ENCODE measurements around the gene STXBP5L.
"Not testable (repeated sequence)": the region's sequence is repeated elsewhere in the genome, so short reads cannot be mapped to it uniquely, and the experiment has no call there.

Gene STXBP5L

DNA sequence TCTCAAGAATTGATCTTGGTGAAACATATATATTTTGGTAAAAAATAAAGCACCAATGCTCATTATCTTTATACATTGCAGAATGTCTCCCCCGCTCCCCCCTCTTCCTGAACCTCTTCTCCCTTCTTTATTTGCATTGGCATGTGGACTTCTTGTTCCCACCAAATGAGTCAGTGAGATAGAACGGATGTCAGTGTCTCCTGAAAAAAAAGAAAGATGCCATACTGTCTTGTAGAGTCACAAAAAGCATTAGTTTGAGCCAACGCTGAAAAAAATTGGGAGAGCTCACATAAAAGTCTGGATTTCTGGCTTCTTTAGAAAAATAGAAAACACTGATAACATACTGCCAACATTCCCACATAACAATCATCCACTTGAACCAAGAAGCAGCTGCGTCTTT is 32.0 kb upstream of the STXBP5L start:
- H3K27ac ChIP-seq = no peak overlapping the region
- H3K27me3 ChIP-seq (ENCODE audit: insufficient read depth, low read depth) = no peaks in the 10 kb centered on the region
- H3K4me2 ChIP-seq = no peak overlapping the region
- no peaks in the 10 kb centered on the region for H3K79me2 ChIP-seq (ENCODE audit: insufficient read depth, low read depth)
- H3K4me3 ChIP-seq (IDR thresholded peaks at IDR 0.05; ENCODE audit: insufficient read depth, low read depth, low read length) = no peak overlapping the region
- H3K9ac ChIP-seq = no peak overlapping the region
- H3K36me3 ChIP-seq (ENCODE audit: insufficient read depth) = no peaks in the 10 kb centered on the region
- TF ChIP-seq, protein P1, sequence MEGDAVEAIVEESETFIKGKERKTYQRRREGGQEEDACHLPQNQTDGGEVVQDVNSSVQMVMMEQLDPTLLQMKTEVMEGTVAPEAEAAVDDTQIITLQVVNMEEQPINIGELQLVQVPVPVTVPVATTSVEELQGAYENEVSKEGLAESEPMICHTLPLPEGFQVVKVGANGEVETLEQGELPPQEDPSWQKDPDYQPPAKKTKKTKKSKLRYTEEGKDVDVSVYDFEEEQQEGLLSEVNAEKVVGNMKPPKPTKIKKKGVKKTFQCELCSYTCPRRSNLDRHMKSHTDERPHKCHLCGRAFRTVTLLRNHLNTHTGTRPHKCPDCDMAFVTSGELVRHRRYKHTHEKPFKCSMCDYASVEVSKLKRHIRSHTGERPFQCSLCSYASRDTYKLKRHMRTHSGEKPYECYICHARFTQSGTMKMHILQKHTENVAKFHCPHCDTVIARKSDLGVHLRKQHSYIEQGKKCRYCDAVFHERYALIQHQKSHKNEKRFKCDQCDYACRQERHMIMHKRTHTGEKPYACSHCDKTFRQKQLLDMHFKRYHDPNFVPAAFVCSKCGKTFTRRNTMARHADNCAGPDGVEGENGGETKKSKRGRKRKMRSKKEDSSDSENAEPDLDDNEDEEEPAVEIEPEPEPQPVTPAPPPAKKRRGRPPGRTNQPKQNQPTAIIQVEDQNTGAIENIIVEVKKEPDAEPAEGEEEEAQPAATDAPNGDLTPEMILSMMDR (conservative IDR thresholded peaks at IDR 0.05; ENCODE audit: low read depth, low read length) = no peak
- H3K4me1 ChIP-seq (ENCODE audit: low read depth, poor library complexity, severe bottlenecking) = no peaks in the 10 kb centered on the region
- H4K20me1 ChIP-seq (ENCODE audit: insufficient read depth) = no peaks in the 10 kb centered on the region
- H2AFZ ChIP-seq (ENCODE audit: low read depth) = no peak overlapping the region

DNA sequence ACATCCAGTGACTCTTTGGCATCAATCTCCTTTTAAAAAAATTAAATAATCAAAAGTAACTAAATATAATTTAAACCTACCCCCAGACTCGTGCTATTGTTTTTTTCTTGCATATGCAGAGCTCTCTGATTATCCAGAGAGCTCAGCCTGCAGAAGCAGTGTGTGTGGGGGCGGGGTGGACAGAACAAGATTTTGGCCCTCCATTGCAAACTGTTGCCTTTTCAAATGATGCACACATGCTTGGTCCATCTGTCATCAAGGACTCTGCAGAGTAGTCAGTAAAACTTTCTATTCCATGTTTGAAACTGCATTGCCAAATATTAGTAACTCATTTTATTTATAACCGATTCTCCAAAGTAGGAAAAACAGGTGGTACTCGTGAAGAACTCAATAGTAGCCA is 28.6 kb upstream of the STXBP5L start:
- no peak overlapping the region for H3K4me2 ChIP-seq
- H3K36me3 ChIP-seq (ENCODE audit: insufficient read depth) = no peaks in the 10 kb centered on the region
- H3K27ac ChIP-seq = no peak overlapping the region
- no peaks in the 10 kb centered on the region for H3K27me3 ChIP-seq (ENCODE audit: insufficient read depth, low read depth)
- H3K9ac ChIP-seq = no peak overlapping the region
- no peaks in the 10 kb centered on the region for H3K79me2 ChIP-seq (ENCODE audit: insufficient read depth, low read depth)
- H4K20me1 ChIP-seq (ENCODE audit: insufficient read depth) = no peaks in the 10 kb centered on the region
- TF ChIP-seq, protein P1 (conservative IDR thresholded peaks at IDR 0.05; ENCODE audit: low read depth, low read length) = no peak
- H2AFZ ChIP-seq (ENCODE audit: low read depth) = no peak overlapping the region
- H3K4me3 ChIP-seq (IDR thresholded peaks at IDR 0.05; ENCODE audit: insufficient read depth, low read depth, low read length) = no peak overlapping the region
- H3K4me1 ChIP-seq (ENCODE audit: low read depth, poor library complexity, severe bottlenecking) = no peaks in the 10 kb centered on the region

- no peaks in the 10 kb centered on the region for H4K20me1 ChIP-seq (ENCODE audit: insufficient read depth)
- H3K4me3 ChIP-seq (IDR thresholded peaks at IDR 0.05; ENCODE audit: insufficient read depth, low read depth, low read length) = no peak overlapping the region
- no peak overlapping the region for H3K27ac ChIP-seq
- H3K4me1 ChIP-seq (ENCODE audit: low read depth, poor library complexity, severe bottlenecking) = no peaks in the 10 kb centered on the region
- no peak overlapping the region for H3K9ac ChIP-seq
- TF ChIP-seq, protein P1 (conservative IDR thresholded peaks at IDR 0.05; ENCODE audit: low read depth, low read length) = no peak
- H3K27me3 ChIP-seq (ENCODE audit: insufficient read depth, low read depth) = no peaks in the 10 kb centered on the region
- no peaks in the 10 kb centered on the region for H3K79me2 ChIP-seq (ENCODE audit: insufficient read depth, low read depth)
- no peak overlapping the region for H2AFZ ChIP-seq (ENCODE audit: low read depth)
- H3K36me3 ChIP-seq (ENCODE audit: insufficient read depth) = no peaks in the 10 kb centered on the region
- no peak overlapping the region for H3K4me2 ChIP-seq
These were observed 15.1 kb upstream of the STXBP5L start for GRCh38 chr3:120892921-120893320.

DNA sequence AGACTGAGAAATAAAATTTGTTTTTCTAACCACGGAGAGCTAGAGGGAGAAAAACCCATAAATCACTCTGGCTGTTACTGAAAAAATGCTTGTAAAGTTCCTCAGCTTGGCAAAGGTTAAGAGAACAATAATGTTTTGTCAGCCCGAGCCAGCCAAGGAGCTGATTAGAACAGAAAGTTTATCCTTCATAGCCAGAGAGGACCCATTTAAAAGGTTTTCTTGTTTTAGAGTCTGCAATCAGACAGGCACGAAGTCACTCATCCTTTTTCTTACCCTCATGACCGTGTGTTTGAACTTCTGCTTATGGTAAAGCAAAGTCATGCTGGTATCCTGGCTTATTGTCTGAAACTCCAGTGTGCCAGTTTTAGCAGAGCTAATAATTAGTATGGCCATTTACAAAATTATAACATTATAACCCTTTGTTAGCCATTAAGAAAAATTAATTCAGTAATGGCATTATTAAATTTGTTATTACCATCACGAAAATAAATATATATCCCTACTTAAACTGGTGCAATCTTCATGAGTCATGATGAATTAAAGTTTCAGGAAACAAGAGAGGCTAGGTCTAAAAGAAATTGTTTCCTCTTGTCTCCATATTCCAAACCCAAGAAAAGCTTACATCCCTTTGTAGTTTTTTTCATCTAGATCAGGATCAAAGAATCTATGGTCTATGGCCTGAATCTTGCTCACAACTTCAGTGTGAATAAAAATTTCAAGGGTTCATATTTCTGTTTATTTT is 13.5 kb upstream of the STXBP5L start:
- TF ChIP-seq, protein P1 (conservative IDR thresholded peaks at IDR 0.05; ENCODE audit: low read depth, low read length) = no peak
- no peak overlapping the region for H3K27ac ChIP-seq

DNA sequence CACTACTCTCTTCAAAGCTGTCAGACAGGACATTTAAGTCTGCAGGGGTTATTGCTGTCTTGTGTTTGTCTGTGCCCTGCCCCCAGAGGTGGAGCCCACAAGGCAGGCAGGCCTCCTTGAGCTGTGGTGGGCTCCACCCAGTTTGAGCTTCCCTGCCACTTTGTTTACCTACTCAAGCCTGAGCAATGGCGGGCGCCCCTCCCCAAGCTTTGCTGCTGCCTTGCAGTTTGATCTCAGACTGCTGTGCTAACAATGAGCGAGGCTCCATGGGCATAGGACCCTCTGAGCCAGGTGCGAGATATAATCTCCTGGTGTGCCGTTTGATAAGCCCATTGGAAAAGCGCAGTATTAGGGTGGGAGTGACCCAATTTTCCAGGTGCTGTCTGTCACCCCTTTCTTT is 6.3 kb upstream of the STXBP5L start:
- H3K4me1 ChIP-seq (ENCODE audit: low read depth, poor library complexity, severe bottlenecking); H3K27ac ChIP-seq; H3K4me2 ChIP-seq; H4K20me1 ChIP-seq (ENCODE audit: insufficient read depth); H2AFZ ChIP-seq (ENCODE audit: low read depth); H3K79me2 ChIP-seq (ENCODE audit: insufficient read depth, low read depth); H3K36me3 ChIP-seq (ENCODE audit: insufficient read depth); H3K4me3 ChIP-seq (IDR thresholded peaks at IDR 0.05; ENCODE audit: insufficient read depth, low read depth, low read length); H3K27me3 ChIP-seq (ENCODE audit: insufficient read depth, low read depth); H3K9ac ChIP-seq: not testable (repeated sequence)

More for the DNA sequence above, 13.5 kb upstream of the STXBP5L start:
- Histone ChIP-seq H2AFZ (ENCODE audit: low read depth) (no peak overlapping the region), H3K4me1 (ENCODE audit: low read depth, poor library complexity, severe bottlenecking) (no peaks in the 10 kb centered on the region), H3K27me3 (ENCODE audit: insufficient read depth, low read depth) (no peaks in the 10 kb centered on the region), H3K4me2 (no peak overlapping the region), H4K20me1 (ENCODE audit: insufficient read depth) (no peaks in the 10 kb centered on the region), H3K36me3 (ENCODE audit: insufficient read depth) (no peaks in the 10 kb centered on the region), H3K4me3 (IDR thresholded peaks at IDR 0.05; ENCODE audit: insufficient read depth, low read depth, low read length) (no peak overlapping the region), H3K9ac (no peak overlapping the region), H3K79me2 (ENCODE audit: insufficient read depth, low read depth) (no peaks in the 10 kb centered on the region)

All from KMS-11 (cell line).